ENCODE results near the gene SLC22A5. TPM values are rescaled to one million over a fixed set of nuclear protein-coding genes. Genes with fewer than 3 reads are reported as not detected.

Gene SLC22A5
- total RNA-seq, 1 donor from 2014 or later, result 2.6 TPM

- DNase-seq (ENCODE audit: extremely low read depth, low read depth, low spot score), result no peak
Observed at GRCh38 chr5:132439521-132440089, 70.1 kb downstream of the SLC22A5 start.

- DNase-seq (ENCODE audit: extremely low read depth, low read depth, low spot score), result no peak
Observed at GRCh38 chr5:132444061-132444460, 74.6 kb downstream of the SLC22A5 start.

Other genes with a start within 250 kb of the SLC22A5 start
- 109 and 151 TPM in 2 replicates for gene P4HA2, start 141.9 kb upstream of the SLC22A5 start, total RNA-seq
- gene PDLIM4, start 112.0 kb upstream of the SLC22A5 start, total RNA-seq, result 88.4 and 118 TPM in 2 replicates
- gene SLC22A4, start 75.3 kb upstream of the SLC22A5 start, total RNA-seq, result 12.0 and 25.0 TPM in 2 replicates
- 71.5 and 73.6 TPM in 2 replicates for gene IRF1, start 121.1 kb downstream of the SLC22A5 start, total RNA-seq
- not detected in 2 replicates for gene IL5, start 173.8 kb downstream of the SLC22A5 start, total RNA-seq
- gene RAD50, start 187.3 kb downstream of the SLC22A5 start, total RNA-seq, result 18.5 and 18.6 TPM in 2 replicates